ENCODE data around the gene MYO5A.
"Not testable (repeated sequence)": the region's sequence is repeated elsewhere in the genome, so short reads cannot be mapped to it uniquely, and the experiment has no call there.

Gene MYO5A

GRCh38 chr15:52288051-52288942, 240.4 kb downstream of the MYO5A start:
- no peak for DNase-seq (ENCODE audit: low spot score)

DNA sequence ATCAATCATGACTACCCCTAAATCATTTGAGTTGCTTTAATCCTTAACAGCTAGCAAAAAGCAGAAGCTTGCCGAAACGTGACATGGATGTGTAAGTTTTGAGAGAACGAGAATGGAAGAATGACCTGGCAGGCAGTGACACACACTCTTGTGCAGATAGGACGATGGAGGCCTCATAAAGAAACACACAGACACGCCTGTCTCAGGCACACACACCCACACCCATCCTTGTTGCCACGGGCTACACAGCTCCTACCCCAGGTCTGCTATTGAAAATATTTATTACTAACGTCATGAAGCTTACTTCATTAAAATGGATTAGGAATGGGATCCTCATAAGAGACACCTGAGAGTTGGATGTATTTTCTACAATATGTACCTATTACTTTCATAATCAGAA, 241.6 kb downstream of the MYO5A start:
- no peak for DNase-seq (ENCODE audit: low spot score)

DNA sequence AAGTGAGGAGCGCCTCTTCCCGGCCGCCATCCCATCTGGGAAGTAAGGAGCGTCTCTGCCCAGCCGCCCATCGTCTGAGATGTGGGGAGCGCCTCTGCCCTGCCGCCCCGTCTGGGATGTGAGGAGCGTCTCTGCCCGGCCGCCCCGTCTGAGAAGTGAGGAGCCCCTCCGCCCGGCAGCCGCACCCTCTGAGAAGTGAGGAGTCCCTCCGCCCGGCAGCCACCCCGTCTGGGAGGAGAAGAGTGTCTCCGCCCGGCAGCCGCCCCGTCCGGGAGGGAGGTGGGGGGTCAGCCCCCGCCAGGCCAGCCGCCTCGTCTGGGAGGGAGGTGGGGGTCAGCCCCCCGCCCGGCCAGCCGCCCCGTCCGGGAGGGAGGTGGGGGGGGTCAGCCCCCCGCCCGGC, 242.7 kb downstream of the MYO5A start:
- DNase-seq (ENCODE audit: low spot score) = not testable (repeated sequence)

DNA sequence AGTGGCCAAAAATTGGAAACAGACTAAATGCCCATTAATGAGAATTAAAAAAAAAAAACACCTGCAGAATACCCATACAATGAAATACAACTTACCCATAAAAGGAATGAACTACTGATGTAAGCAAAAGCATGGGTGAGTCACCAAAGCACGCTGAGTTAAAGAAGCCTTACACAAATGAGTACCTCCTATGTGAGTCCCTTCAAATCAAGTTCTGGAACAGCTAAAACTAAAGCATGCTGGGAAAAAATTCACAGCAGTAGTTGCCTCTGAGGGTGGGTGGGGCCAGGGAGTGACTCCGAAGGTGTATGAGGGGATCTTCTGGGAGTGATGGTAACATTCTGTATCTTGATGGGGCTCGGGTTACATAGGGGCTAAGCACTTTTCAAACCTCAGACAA, 244.5 kb downstream of the MYO5A start:
- no peak for DNase-seq (ENCODE audit: low spot score)

DNA sequence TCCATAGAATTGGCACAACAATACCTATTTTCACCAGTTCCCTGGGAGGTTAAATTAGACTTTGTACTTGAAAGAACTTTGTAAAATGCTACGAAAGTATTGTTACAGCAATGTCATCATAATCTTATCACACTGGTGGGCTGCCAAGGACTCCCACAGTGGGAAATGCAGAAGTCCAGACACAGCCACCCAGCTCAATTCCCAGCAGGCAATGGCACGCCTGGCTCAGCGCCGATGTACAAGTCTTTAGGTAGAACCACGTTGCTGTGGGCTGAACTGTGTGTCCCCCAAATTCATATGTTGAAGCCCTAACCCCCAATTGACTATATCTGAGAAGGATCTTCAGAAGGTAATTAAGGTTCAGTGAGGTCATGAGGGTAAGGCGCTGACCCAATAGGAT, 245.4 kb downstream of the MYO5A start:
- no peak for DNase-seq (ENCODE audit: low spot score)

GRCh38 chr15:52282418-52282817, 246.3 kb downstream of the MYO5A start:
- DNase-seq (ENCODE audit: low spot score) = no peak

DNA sequence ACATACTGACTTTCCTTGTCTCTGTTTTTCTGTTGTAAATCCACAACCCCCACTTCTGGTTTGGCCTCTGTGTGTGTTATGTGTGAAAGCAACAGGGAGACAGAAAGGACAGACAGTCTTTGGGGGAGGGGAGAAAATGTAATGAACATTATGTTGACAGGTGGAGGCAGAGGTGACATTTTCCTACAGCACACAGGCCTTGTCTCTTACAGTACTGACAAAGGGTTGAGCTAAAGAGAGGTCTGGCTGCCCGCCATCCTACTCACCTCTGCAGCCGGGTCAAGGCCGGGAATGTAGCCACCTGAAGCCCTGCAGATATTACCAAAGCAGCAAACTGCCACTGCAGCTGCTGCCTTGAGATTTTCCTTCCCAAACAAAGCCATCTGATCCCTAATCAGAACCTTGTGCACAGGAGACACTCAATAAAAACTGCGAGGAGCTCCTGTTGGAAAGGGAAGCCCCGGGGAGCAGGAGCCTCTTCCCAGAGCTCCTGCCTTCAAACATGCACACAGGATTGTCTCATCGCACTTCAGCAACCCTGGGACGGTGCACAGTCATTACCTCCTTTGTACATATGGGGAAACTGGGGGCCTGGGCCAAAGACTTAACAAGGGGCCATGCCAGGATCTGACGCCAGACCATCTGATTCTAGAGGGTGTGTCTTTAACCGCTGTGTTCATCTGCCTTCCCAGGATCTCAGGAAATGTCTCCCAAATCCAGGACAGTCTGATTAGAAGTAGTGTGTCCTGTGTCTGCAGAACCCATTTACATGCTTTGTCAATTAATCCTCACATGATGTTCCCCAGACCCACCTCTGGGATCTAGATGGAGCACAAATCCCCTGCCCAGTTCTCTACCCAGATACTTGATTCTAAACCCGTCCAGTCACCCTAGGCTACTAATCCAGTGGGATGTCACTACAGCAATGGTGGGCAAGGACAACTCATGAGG, 247.3 kb downstream of the MYO5A start:
- no peak for DNase-seq (ENCODE audit: low spot score)

GRCh38 chr15:52280326-52281084, 248.2 kb downstream of the MYO5A start:
- no peak for DNase-seq (ENCODE audit: low spot score)

DNA sequence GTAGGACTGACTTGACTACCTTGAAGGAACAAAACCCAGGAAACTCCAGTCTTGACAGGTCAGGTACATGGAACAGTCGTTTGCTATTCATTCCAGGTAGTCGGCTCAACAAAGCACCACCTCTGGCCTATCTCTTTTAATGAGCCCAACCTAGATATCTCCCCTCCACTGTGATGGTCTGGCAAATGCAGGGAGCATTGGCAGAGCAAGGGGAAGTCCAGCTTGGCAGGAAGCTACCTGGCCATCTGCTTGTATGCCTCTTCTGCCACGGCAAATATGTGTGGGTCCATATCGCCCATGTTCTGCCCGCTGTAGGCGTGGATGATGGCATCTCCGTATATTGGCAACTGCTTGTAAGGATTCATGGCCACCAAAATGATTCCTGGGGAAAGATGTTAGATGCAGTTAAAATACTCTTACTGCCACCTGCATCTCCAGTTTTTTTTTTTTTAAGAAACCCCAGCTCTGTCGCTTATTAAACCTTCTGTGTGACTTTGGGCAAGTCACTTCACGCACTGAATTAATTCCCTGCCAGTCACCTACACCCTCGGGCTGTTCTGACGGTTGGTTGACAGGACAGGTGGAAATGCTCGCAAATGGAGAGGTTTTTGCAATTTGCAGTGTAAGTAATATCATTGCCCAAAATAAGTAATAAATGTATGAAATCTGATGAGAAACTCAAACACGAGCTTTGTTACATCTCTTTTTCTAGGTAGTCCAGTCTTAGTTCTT, 249.9 kb downstream of the MYO5A start:
- DNase-seq (ENCODE audit: low spot score) = no peak

GRCh38 chr15:52278135-52278534, 250.5 kb downstream of the MYO5A start:
- DNase-seq (ENCODE audit: low spot score) = no peak

- no peak for DNase-seq (ENCODE audit: low spot score)
Observed at GRCh38 chr15:52277575-52277974, 251.1 kb downstream of the MYO5A start.

- DNase-seq (ENCODE audit: low spot score) = no peak
Observed at GRCh38 chr15:52276256-52276770, 252.4 kb downstream of the MYO5A start.

GRCh38 chr15:52263563-52264282, 265.0 kb downstream of the MYO5A start:
- DNase-seq (ENCODE audit: low spot score) = no peak

- DNase-seq (ENCODE audit: low spot score) = no peak
Observed at GRCh38 chr15:52262364-52262763, 266.3 kb downstream of the MYO5A start.

GRCh38 chr15:52261498-52262242, 267.0 kb downstream of the MYO5A start:
- no peak for DNase-seq (ENCODE audit: low spot score)

GRCh38 chr15:52261026-52261425, 267.7 kb downstream of the MYO5A start:
- no peak for DNase-seq (ENCODE audit: low spot score)

GRCh38 chr15:52259503-52259902, 269.2 kb downstream of the MYO5A start:
- no peak for DNase-seq (ENCODE audit: low spot score)

GRCh38 chr15:52258461-52258860, 270.2 kb downstream of the MYO5A start:
- no peak for DNase-seq (ENCODE audit: low spot score)

GRCh38 chr15:52257734-52258062, 271.0 kb downstream of the MYO5A start:
- DNase-seq (ENCODE audit: low spot score) = no peak

Data from hematopoietic multipotent progenitor cell treated with erythropoietin and hydrocortisone succinate and interleukin-3 and kit ligand, for 15 days (in vitro differentiated cells).